Panc1 (cell line): ENCODE results near the gene KLF15. TPM values are rescaled to one million over a fixed set of nuclear protein-coding genes. Genes with fewer than 3 reads are reported as not detected.

Experiments
- ATAC-seq: fragments of 200-7000 bp; cut with Tn5 transposase; 2 replicates; pipeline ENCODE4 v1.9.1; 2020; ENCODE audit warnings: mild to moderate bottlenecking, moderate library complexity
- BruUV-seq: library from RNA; stranded (reverse); fragments of 400-500 nt; replicated peaks from 2 replicates; lab custom pipeline; 2021; lab: Mats Ljungman, UMichigan
- CTCF ChIA-PET: fragments of 300-600 bp; sonication (Branson Sonifier 250); formaldehyde crosslinking; loops from one replicate; lab custom pipeline; 2022; ENCODE audit warnings: antibody characterized with exemption; lab: Charles Lee
- POLR2A ChIA-PET: fragments of 300-600 bp; sonication (Branson Sonifier 250); formaldehyde crosslinking; loops from one replicate; lab custom pipeline; 2022; ENCODE audit warnings: antibody characterized with exemption; lab: Charles Lee
- DNase-seq: peaks from one replicate; pipeline ENCODE4 v3.0.0-alpha.2; 2010; ENCODE audit warnings: low read depth, low spot score
- H3K27ac ChIP-seq: 2 replicates; pipeline ENCODE4 v1.5.1; 2011; ENCODE audit warnings: mild to moderate bottlenecking, low read length, inconsistent platforms
- H3K27me3 ChIP-seq: fragments of 200-500 bp; sonication (Bioruptor generic); 2 replicates; pipeline ENCODE4 v1.6.0; 2014; ENCODE audit warnings: low read length, inconsistent platforms; ENCODE audit not compliant: control insufficient read depth, insufficient read depth
- H3K36me3 ChIP-seq: fragments of 200-500 bp; sonication (Bioruptor generic); 2 replicates; pipeline ENCODE4 v1.5.1; 2014; ENCODE audit warnings: inconsistent platforms, mild to moderate bottlenecking, low read length, moderate library complexity; ENCODE audit not compliant: control insufficient read depth, insufficient read depth
- H3K4me1 ChIP-seq: 2 replicates; pipeline ENCODE4 v1.5.1; 2011; ENCODE audit warnings: inconsistent platforms, mild to moderate bottlenecking, low read length, moderate library complexity; ENCODE audit not compliant: control insufficient read depth, insufficient read depth
- H3K4me3 ChIP-seq, 2 experiments: 2 replicates each; pipeline ENCODE4 v1.5.1; 2011 to 2012; ENCODE audit warnings: low read depth in 2 of 2, low read length in 2 of 2, mild to moderate bottlenecking in 2 of 2, inconsistent platforms in 1 of 2, moderate library complexity in 1 of 2
- H3K9me3 ChIP-seq: fragments of 200-500 bp; sonication (Bioruptor generic); 2 replicates; pipeline ENCODE4 v1.5.1; 2014; ENCODE audit warnings: low read depth, mild to moderate bottlenecking, inconsistent platforms, low read length, moderate library complexity; ENCODE audit not compliant: control insufficient read depth, insufficient read depth
- CTCF ChIP-seq: fragments of 450-650 bp; IDR thresholded peaks from 2 replicates; pipeline ENCODE4 v1.5.1; 2017; ENCODE audit warnings: mild to moderate bottlenecking
- POLR2AphosphoS5 ChIP-seq: IDR thresholded peaks from 2 replicates; pipeline ENCODE4 v1.6.1; 2012; ENCODE audit warnings: mild to moderate bottlenecking, low read depth, low read length, moderate library complexity
- REST ChIP-seq, 2 experiments: IDR thresholded peaks; 2 replicates each; pipeline ENCODE4 v1.6.1; 2011 to 2012; ENCODE audit warnings: low read depth in 2 of 2, control low read depth in 1 of 2, low read length in 1 of 2, mild to moderate bottlenecking in 1 of 2, moderate library complexity in 1 of 2; ENCODE audit not compliant: insufficient read depth in 1 of 2
- SIN3A ChIP-seq: IDR thresholded peaks from 2 replicates; pipeline ENCODE4 v1.6.1; 2012; ENCODE audit warnings: low read depth, mild to moderate bottlenecking, low read length, moderate library complexity, borderline replicate concordance; ENCODE audit not compliant: insufficient read depth
- TCF7L2 ChIP-seq: IDR thresholded peaks from 2 replicates; pipeline ENCODE4 v1.6.1; 2011; ENCODE audit warnings: mild to moderate bottlenecking, low read depth, low read length, inconsistent platforms
- in situ Hi-C: cut with HindIII; loops from 2 replicates; pipeline ENCODE4 v1.10.0; 2016; ENCODE audit warnings: low sequenced_read_pairs, low pct_unique_long_range_greater_than_20kb
- intact Hi-C: fragments of 100-400 bp; cut with micrococcal nuclease; formaldehyde crosslinking; loops from one replicate; pipeline ENCODE4 v1.10.0; 2022; ENCODE audit not compliant: unreplicated experiment
- total RNA-seq: library from RNA; stranded (reverse); gene quantifications from one replicate; pipeline ENCODE4 v1.2.1, GENCODE V29; 2021; ENCODE audit not compliant: unreplicated experiment

KLF15 gene
- total RNA-seq, 1 experiment from 2014 or later = 0.10 TPM

- TF ChIP-seq TCF7L2 = no peak
- no TSS peak for BruUV-seq
- no peak overlapping the region for H3K4me3 ChIP-seq
- no peak overlapping the region for H3K27ac ChIP-seq
- no peaks in the 10 kb centered on the region for H3K4me1 ChIP-seq
- ChIA-PET POLR2A (no interaction called here), CTCF (interaction anchor here (0.6 kb wide), 1 partner anchor 161 kb away, joined by 5 read pairs; no protein-coding TSS in a partner anchor)
- H3K9me3 ChIP-seq = no peaks in the 10 kb centered on the region
- ATAC-seq = no peak
- in situ Hi-C loops (no loop called here), intact Hi-C loops (no loop called here)
- DNase-seq = no peak
- H3K36me3 ChIP-seq = no peaks in the 10 kb centered on the region
- H3K27me3 ChIP-seq = no peaks in the 10 kb centered on the region
These were observed 16.7 kb upstream of the KLF15 start for GRCh38 chr3:126373682-126374601.

GRCh38 chr3:126373146-126373613, 16.0 kb upstream of the KLF15 start:
- DNase-seq (no peak), ATAC-seq (no peak)
- H3K27me3 ChIP-seq = no peaks in the 10 kb centered on the region
- no peaks in the 10 kb centered on the region for H3K9me3 ChIP-seq
- no TSS peak for BruUV-seq
- H3K36me3 ChIP-seq = no peaks in the 10 kb centered on the region
- H3K4me3 ChIP-seq = no peak overlapping the region
- H3K27ac ChIP-seq = no peak overlapping the region
- H3K4me1 ChIP-seq = no peaks in the 10 kb centered on the region
- intact Hi-C loops = no loop called here
- TF ChIP-seq TCF7L2 = no peak
- no peak for TF ChIP-seq SIN3A
- no peak for TF ChIP-seq POLR2AphosphoS5
- TF ChIP-seq REST (IDR thresholded peaks at IDR 0.05; ENCODE audit: insufficient read depth in 1 of 2, low read depth in 2 of 2, low read length in 1 of 2) = no peak
- no peak for TF ChIP-seq CTCF
- ChIA-PET CTCF (interaction anchor here (0.6 kb wide), 1 partner anchor 160 kb away, joined by 5 read pairs; no protein-coding TSS in a partner anchor), POLR2A (no interaction called here)
- in situ Hi-C loops = no loop called here
